Esophagus muscularis mucosa (tissue), 4 donors: Measurements from ENCODE around the gene TMEM217. TPM values are rescaled to one million over a fixed set of nuclear protein-coding genes. Genes with fewer than 3 reads are reported as not detected.
"Not testable (repeated sequence)": the region's sequence is repeated elsewhere in the genome, so short reads cannot be mapped to it uniquely, and the experiment has no call there.

Experiments
- DNase-seq: peaks from one replicate; pipeline ENCODE4 v3.0.0-alpha.2; 2017; ENCODE audit errors: extremely low spot score
- H3K27ac ChIP-seq, 4 donors: fragments of 200-600 bp; sonication (generic); replicated peaks in 1 of 4; 1 replicate in 3 of 4; 2 replicates in 1 of 4; pipeline ENCODE4 v1.5.1; 2016 to 2019; ENCODE audit warnings: mild to moderate bottlenecking in 1 of 4
- H3K27me3 ChIP-seq, 4 donors: fragments of 200-600 bp; sonication (generic); one replicate each; pipeline versions ENCODE4 v1.5.1 to v1.6.0; 2016 to 2019
- H3K36me3 ChIP-seq, 4 donors: fragments of 200-600 bp; sonication (generic); one replicate each; pipeline ENCODE4 v1.5.1; 2016 to 2019
- H3K4me1 ChIP-seq, 4 donors: fragments of 200-600 bp; sonication (generic); one replicate each; pipeline ENCODE4 v1.5.1; 2016 to 2019
- H3K4me3 ChIP-seq, 4 donors: fragments of 200-600 bp; sonication (generic); 1 replicate in 2 of 4; 2 replicates in 2 of 4; pipeline ENCODE4 v1.5.1; 2016 to 2019; ENCODE audit warnings: mild to moderate bottlenecking in 4 of 4, moderate library complexity in 1 of 4
- H3K9me3 ChIP-seq, 4 donors: fragments of 200-600 bp; sonication (generic); 1 replicate in 3 of 4; 2 replicates in 1 of 4; pipeline ENCODE4 v1.5.1; 2016 to 2019
- EP300 ChIP-seq: sonication (generic); formaldehyde crosslinking; IDR thresholded peaks from one replicate; pipeline ENCODE4 v1.6.1; 2017; ENCODE audit warnings: antibody characterized with exemption
- POLR2A ChIP-seq: fragments of 450-650 bp; IDR thresholded peaks from one replicate; pipeline ENCODE4 v1.6.1; 2017; ENCODE audit warnings: antibody characterized with exemption, moderate library complexity, mild to moderate bottlenecking, low read depth
- POLR2AphosphoS5 ChIP-seq, 2 donors: sonication (generic); formaldehyde crosslinking; IDR thresholded peaks; one replicate each; pipeline ENCODE4 v1.6.1; 2017; ENCODE audit warnings: antibody characterized with exemption in 2 of 2
- WGBS: methylation state at CpG from one replicate; pipeline ENCODE4 v1.1.5; 2018; 5-methylcytosine and 5-hydroxymethylcytosine counted together
- intact Hi-C: fragments of 100-400 bp; cut with DNase I; formaldehyde crosslinking; loops from one replicate; pipeline ENCODE4 v1.15.1; 2023
- total RNA-seq, 4 donors: library from RNA; depleted of rRNA; stranded (reverse); fragments of >200 nt; gene quantifications; one replicate each; pipeline versions ENCODE4 v1.1.0 to v1.2.1, GENCODE V29; 2016
- TF ChIP-seq, protein P1 (sequence below), 3 experiments: fragments of 200-600 bp in 2 of 3; fragments of 450-650 bp in 1 of 3; sonication (generic) in 2 of 3; IDR thresholded peaks; one replicate each; pipeline ENCODE4 v1.5.1; 2017 to 2019; ENCODE audit warnings: antibody characterized with exemption in 3 of 3, mild to moderate bottlenecking in 2 of 3, moderate library complexity in 1 of 3

TMEM217 gene
- under 1 TPM in 3 of 4 donors, not detected in 1; 0.26 to 0.99 (median 0.57) TPM for total RNA-seq

DNA sequence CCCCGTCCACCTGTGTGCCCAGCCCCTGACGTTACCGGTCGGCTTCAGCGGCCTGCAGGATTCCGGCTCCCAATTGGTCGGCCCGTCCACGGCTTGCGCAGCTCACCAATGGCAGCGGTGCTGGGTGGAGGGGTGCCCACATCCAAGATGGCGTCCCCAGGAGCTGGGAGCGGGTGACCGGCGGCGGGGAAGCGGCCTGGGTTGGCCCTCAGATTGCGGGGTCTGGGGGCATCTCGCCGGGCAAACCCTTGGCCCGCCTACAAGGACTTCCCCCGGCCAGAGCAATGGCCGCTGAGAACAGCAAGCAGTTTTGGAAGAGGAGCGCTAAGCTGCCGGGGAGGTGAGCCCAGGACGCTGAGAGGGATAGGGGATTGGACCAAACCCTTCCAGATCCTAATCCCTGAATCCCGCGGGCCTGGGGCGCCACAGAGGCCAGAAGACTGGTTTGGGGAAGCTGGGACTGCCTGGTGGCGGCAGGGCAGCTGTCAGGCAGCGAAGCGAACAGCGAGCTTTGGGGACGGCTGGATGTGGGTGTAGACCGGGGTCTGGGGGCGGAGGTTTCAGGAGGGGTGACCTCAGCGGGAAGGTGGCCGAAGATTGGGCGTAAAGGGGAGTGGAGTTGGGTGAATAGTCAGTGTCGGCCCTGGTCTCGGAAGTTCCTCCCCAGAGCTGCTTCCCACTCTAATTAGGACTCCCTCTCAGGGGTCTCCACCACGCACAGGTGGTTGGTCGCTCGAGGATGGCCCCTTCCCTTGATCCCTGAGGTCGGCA lies at the start of gene TMEM217, which contains the start of gene TBC1D22B:
Gene TMEM217, minus strand, starts transcription at position 511 of the 771 bp plus-strand sequence. CDS start 39,114 bp downstream, outside the sequence.
Gene TBC1D22B, plus strand, starts transcription at position 139 of the 771 bp plus-strand sequence. Its CDS starts 146 bp downstream, at position 285.
- no peaks in the 10 kb centered on the region for H3K36me3 ChIP-seq
- peak within 1 kb of the TSS; percentile 82 to 89 (median 84) for H3K27ac ChIP-seq
- under 1% methylated on average over 25 of the region's 45 CpGs for WGBS
- peaks cover 11 to 26% (median 23%) of the 10 kb centered on the region in 4 donors for H3K4me1 ChIP-seq
- peak; percentile 99 for DNase-seq
- H3K9me3 ChIP-seq = no peaks in the 10 kb centered on the region
- H3K4me3 ChIP-seq = peak within 1 kb of the TSS; percentile 87 to 94 (median 91)
- intact Hi-C loops = no loop called here
- H3K27me3 ChIP-seq = no peaks in the 10 kb centered on the region
- TF ChIP-seq POLR2A (peak; percentile 46), POLR2AphosphoS5 (IDR thresholded peaks at IDR 0.05) (peak; percentile 81 to 90)
- TF ChIP-seq, protein P1, sequence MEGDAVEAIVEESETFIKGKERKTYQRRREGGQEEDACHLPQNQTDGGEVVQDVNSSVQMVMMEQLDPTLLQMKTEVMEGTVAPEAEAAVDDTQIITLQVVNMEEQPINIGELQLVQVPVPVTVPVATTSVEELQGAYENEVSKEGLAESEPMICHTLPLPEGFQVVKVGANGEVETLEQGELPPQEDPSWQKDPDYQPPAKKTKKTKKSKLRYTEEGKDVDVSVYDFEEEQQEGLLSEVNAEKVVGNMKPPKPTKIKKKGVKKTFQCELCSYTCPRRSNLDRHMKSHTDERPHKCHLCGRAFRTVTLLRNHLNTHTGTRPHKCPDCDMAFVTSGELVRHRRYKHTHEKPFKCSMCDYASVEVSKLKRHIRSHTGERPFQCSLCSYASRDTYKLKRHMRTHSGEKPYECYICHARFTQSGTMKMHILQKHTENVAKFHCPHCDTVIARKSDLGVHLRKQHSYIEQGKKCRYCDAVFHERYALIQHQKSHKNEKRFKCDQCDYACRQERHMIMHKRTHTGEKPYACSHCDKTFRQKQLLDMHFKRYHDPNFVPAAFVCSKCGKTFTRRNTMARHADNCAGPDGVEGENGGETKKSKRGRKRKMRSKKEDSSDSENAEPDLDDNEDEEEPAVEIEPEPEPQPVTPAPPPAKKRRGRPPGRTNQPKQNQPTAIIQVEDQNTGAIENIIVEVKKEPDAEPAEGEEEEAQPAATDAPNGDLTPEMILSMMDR (IDR thresholded peaks at IDR 0.05) = no peak

DNA sequence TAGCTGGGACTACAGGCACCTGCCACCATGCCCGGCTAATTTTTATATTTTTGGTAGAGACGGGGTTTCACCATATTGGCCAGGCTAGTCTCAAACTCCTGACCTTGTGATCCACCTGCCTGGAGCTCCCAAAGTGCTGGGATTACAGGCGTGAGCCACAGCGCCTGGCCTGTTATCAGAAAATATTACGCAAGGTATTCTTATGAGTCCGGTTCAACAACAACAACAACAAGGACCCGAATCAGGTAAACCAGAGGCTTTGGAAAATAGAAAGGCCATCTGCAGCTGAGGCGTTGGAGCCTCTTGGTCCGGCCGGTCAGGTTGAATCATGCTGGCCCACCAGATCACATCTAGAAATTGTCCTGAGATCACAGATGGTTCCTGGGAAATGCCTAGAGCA lies 49.5 kb upstream of the TMEM217 start:
- DNase-seq, H3K9me3 ChIP-seq, H3K27me3 ChIP-seq, H3K4me3 ChIP-seq, intact Hi-C loops: not testable (repeated sequence)
- Histone ChIP-seq H3K36me3 (peaks cover 6 to 29% (median 17%) of the 10 kb centered on the region in 4 donors), H3K27ac (peak overlapping the region; percentile 50 to 67 (median 60)), H3K4me1 (peaks cover 13 to 20% (median 17%) of the 10 kb centered on the region in 4 donors)
- 92% methylated on average over 10 of the region's 10 CpGs for WGBS

DNA sequence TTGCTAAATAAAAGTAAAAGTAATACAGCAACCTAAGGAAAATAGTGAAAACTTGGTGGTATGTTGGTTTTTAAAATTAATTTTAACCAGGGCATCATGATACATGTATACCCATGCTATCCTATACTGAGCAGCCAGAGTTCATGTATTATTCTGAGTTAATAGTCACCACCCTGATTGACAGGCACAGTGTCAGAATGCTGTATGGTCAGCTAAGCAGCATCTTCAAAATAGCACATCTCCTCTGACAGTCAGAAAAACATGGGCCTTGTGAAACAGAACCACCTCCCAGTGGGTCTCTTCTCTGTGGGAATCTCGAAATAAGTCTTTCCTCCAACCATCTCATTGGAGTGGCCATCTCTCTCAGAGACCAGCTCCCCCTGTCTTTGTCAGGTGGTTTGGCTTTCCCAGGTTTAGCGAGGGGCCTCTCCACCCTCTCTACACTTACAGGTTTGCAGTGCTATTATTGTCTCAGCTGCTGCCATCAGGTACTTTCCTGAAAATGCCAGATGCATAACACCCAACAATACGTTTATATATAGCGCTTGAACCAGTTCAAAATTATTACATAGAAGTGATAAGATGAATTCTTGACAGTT lies 48.8 kb upstream of the TMEM217 start:
- peaks cover 12 to 30% (median 24%) of the 10 kb centered on the region in 4 donors for H3K36me3 ChIP-seq

DNA sequence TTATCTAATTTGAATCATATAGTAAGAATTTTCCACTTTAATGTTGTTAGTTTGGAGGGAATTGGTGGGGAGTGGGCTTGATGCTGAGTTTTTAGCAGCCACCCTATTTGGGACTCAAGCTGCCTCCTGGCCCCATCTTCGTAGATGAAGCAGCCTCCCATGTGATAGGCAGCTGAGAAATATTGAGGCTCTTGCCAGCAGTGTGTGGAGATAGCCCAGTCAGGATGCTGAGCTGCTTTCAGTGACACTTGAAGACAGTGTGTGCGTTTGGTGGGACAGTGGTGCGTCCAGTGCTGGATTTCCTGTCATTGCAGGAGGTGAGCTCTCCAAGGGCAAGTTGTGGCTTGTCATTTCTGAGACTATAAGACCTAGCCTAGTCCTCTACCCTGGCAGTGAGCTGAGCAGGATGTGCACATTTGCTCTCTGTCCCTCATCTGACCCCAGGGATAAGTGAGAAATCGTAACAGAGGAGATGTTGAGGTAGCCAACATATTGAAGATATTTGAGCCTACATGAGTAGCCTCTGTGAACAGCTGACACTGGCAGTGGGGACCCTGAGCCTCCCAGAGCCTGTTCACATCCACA lies 48.0 kb upstream of the TMEM217 start:
- Histone ChIP-seq H3K27me3 (no peaks in the 10 kb centered on the region), H3K36me3 (peaks cover 17 to 37% (median 29%) of the 10 kb centered on the region in 4 donors), H3K9me3 (no peaks in the 10 kb centered on the region), H3K4me1 (peaks cover 13 to 20% (median 17%) of the 10 kb centered on the region in 4 donors), H3K4me3 (no peak overlapping the region), H3K27ac (no peak overlapping the region)
- TF ChIP-seq EP300 = no peak
- TF ChIP-seq POLR2AphosphoS5 (IDR thresholded peaks at IDR 0.05) = no peak
- TF ChIP-seq, protein P1 (IDR thresholded peaks at IDR 0.05) = no peak
- TF ChIP-seq POLR2A = no peak
- no peak for DNase-seq
- intact Hi-C loops = no loop called here
- 89% methylated on average over 4 of the region's 4 CpGs for WGBS

More for the DNA sequence above, 48.8 kb upstream of the TMEM217 start:
- 92% methylated on average over 4 of the region's 4 CpGs for WGBS
- H3K4me1 ChIP-seq = peaks cover 13 to 20% (median 17%) of the 10 kb centered on the region in 4 donors
- H3K27me3 ChIP-seq = no peaks in the 10 kb centered on the region
- TF ChIP-seq, protein P1 (IDR thresholded peaks at IDR 0.05) = no peak
- TF ChIP-seq POLR2AphosphoS5 (IDR thresholded peaks at IDR 0.05) (no peak), EP300 (no peak), POLR2A (no peak)
- H3K27ac ChIP-seq = no peak overlapping the region
- H3K9me3 ChIP-seq = no peaks in the 10 kb centered on the region
- no peak for DNase-seq
- intact Hi-C loops = no loop called here
- H3K4me3 ChIP-seq = no peak overlapping the region

DNA sequence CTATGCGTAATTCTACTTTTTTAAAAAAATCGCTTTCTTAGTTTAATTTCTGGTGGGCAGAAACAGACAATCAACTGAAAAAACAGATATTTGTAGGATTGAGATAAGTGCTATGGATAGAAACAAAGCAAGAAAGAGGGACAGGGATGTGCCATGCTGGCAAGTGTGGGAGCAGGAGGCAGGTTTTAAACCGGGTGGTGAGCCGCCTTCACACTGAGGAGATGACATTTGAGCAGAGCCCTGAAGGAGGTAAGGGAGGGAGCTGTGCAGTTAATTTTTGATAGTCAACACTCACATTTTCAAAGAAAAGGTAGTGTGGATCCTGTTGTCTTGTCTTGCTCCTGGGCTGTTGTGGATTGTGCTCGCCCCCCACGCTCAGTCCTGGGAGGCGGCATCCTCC lies 46.8 kb upstream of the TMEM217 start:
- Histone ChIP-seq H3K4me1 (peaks cover 13 to 20% (median 17%) of the 10 kb centered on the region in 4 donors), H3K9me3 (no peaks in the 10 kb centered on the region), H3K27ac (no peak overlapping the region), H3K4me3 (no peak overlapping the region), H3K27me3 (no peaks in the 10 kb centered on the region), H3K36me3 (peaks cover 17 to 43% (median 31%) of the 10 kb centered on the region in 4 donors)
- no peak for TF ChIP-seq POLR2A
- no peak for TF ChIP-seq POLR2AphosphoS5 (IDR thresholded peaks at IDR 0.05)
- TF ChIP-seq, protein P1 (IDR thresholded peaks at IDR 0.05) = no peak
- TF ChIP-seq EP300 = no peak
- 95% methylated on average over 7 of the region's 7 CpGs for WGBS
- intact Hi-C loops = no loop called here
- DNase-seq = no peak
